Neural cell (in vitro differentiated cells): ENCODE data around the gene HOXB6. TPM values are rescaled to one million over a fixed set of nuclear protein-coding genes. Genes with fewer than 3 reads are reported as not detected.

Source experiments
- H2AFZ ChIP-seq: fragments of 200-600, 300-800 bp; sonication (generic), shearing (Covaris generic); 2 replicates; pipeline ENCODE4 v1.6.0; 2014; ENCODE audit warnings: low read depth, mild to moderate bottlenecking, antibody characterized with exemption, low read length, moderate library complexity
- H3F3A ChIP-seq: fragments of 200-600 bp; shearing (Covaris generic); 2 replicates; pipeline ENCODE4 v1.6.1; 2016; ENCODE audit warnings: mild to moderate bottlenecking, moderate library complexity, mixed read lengths, antibody characterized with exemption, low read length; ENCODE audit not compliant: insufficient read depth, poor library complexity, severe bottlenecking
- H3K27ac ChIP-seq: fragments of 200-600, 300-800 bp; sonication (generic), shearing (Covaris generic); 2 replicates; pipeline ENCODE4 v1.5.1; 2014; ENCODE audit warnings: mild to moderate bottlenecking, low read length, moderate library complexity
- H3K27me3 ChIP-seq: fragments of 300-800, 200-600 bp; sonication (generic), shearing (Covaris generic); 2 replicates; pipeline ENCODE4 v1.6.0; 2014; ENCODE audit warnings: mild to moderate bottlenecking, low read depth, low read length, moderate library complexity; ENCODE audit not compliant: insufficient read depth
- H3K36me3 ChIP-seq: fragments of 300-800, 200-600 bp; sonication (generic), shearing (Covaris generic); 2 replicates; pipeline ENCODE4 v1.5.1; 2014; ENCODE audit warnings: mild to moderate bottlenecking, antibody characterized with exemption, low read length, moderate library complexity; ENCODE audit not compliant: insufficient read depth
- H3K4me2 ChIP-seq: fragments of 300-800, 200-600 bp; sonication (generic), shearing (Covaris generic); 2 replicates; pipeline ENCODE4 v1.6.0; 2014; ENCODE audit warnings: mild to moderate bottlenecking, low read length
- H3K4me3 ChIP-seq: fragments of 300-800, 200-600 bp; sonication (generic), shearing (Covaris generic); 2 replicates; pipeline ENCODE4 v1.5.1; 2014; ENCODE audit warnings: mild to moderate bottlenecking, low read length, moderate library complexity
- H3K79me2 ChIP-seq: fragments of 200-600 bp; shearing (Covaris generic); replicated peaks from 2 replicates; pipeline ENCODE4 v1.6.0; 2014; ENCODE audit warnings: mild to moderate bottlenecking, low read length, moderate library complexity; ENCODE audit not compliant: insufficient read depth
- H3K9ac ChIP-seq: fragments of 300-800, 200-600 bp; sonication (generic), shearing (Covaris generic); 2 replicates; pipeline ENCODE4 v1.6.1; 2016; ENCODE audit warnings: mild to moderate bottlenecking, low read length, mixed read lengths
- H3K9me2 ChIP-seq: fragments of 200-600 bp; shearing (Covaris generic); 2 replicates; pipeline ENCODE4 v1.6.1; 2016; ENCODE audit warnings: mild to moderate bottlenecking, low read length, mixed read lengths; ENCODE audit not compliant: insufficient read depth
- H3K9me3 ChIP-seq: fragments of 200-600, 300-800 bp; sonication (generic), shearing (Covaris generic); 2 replicates; pipeline ENCODE4 v1.6.1; 2016; ENCODE audit warnings: mild to moderate bottlenecking, mixed run types, low read length, moderate library complexity, mixed read lengths
- H4K20me1 ChIP-seq: fragments of 200-600 bp; shearing (Covaris generic); 2 replicates; pipeline ENCODE4 v1.6.1; 2016; ENCODE audit warnings: mild to moderate bottlenecking, mixed run types; ENCODE audit not compliant: insufficient read depth
- EZH2 ChIP-seq: fragments of 200-600, 300-800 bp; shearing (Covaris generic), sonication (generic); IDR thresholded peaks from 2 replicates; pipeline ENCODE4 v1.6.1; 2014; ENCODE audit warnings: antibody characterized with exemption, low read length, borderline replicate concordance, mild to moderate bottlenecking; ENCODE audit not compliant: insufficient read depth, poor library complexity, severe bottlenecking
- MXI1 ChIP-seq: fragments of 450-650 bp; conservative IDR thresholded peaks from 2 replicates; pipeline ENCODE4 v1.6.1; 2014; ENCODE audit warnings: antibody characterized with exemption, mild to moderate bottlenecking; ENCODE audit not compliant: poor library complexity, severe bottlenecking
- POLR2AphosphoS5 ChIP-seq: IDR thresholded peaks from 2 replicates; pipeline ENCODE4 v1.6.1; 2012
- RAD21 ChIP-seq: fragments of 450-650 bp; conservative IDR thresholded peaks from 2 replicates; pipeline ENCODE4 v1.6.1; 2014; ENCODE audit warnings: antibody characterized with exemption, mild to moderate bottlenecking, moderate library complexity
- SMC3 ChIP-seq: fragments of 450-650 bp; conservative IDR thresholded peaks from 2 replicates; pipeline ENCODE4 v1.6.1; 2014; ENCODE audit warnings: antibody characterized with exemption, mild to moderate bottlenecking, moderate library complexity; ENCODE audit not compliant: poor library complexity
- TAF1 ChIP-seq: IDR thresholded peaks from 2 replicates; pipeline ENCODE4 v1.6.1; 2012; ENCODE audit warnings: low read depth
- polyA plus RNA-seq: library from polyadenylated mRNA; depleted of rRNA; stranded (reverse); fragments of >200 nt; gene quantifications from 2 replicates; pipeline ENCODE4 v1.2.3, GENCODE V29; 2014
- TF ChIP-seq, protein P1 (sequence below): fragments of 450-650 bp; IDR thresholded peaks from 2 replicates; pipeline ENCODE4 v1.5.1; 2014; ENCODE audit warnings: antibody characterized with exemption, mild to moderate bottlenecking, moderate library complexity; ENCODE audit not compliant: poor library complexity, severe bottlenecking
- TF ChIP-seq, protein P2 (sequence below): IDR thresholded peaks from 2 replicates; pipeline ENCODE4 v1.6.1; 2012; ENCODE audit warnings: borderline replicate concordance

The HOXB6 gene
- polyA plus RNA-seq, 1 donor from 2014 or later, result not detected

DNA sequence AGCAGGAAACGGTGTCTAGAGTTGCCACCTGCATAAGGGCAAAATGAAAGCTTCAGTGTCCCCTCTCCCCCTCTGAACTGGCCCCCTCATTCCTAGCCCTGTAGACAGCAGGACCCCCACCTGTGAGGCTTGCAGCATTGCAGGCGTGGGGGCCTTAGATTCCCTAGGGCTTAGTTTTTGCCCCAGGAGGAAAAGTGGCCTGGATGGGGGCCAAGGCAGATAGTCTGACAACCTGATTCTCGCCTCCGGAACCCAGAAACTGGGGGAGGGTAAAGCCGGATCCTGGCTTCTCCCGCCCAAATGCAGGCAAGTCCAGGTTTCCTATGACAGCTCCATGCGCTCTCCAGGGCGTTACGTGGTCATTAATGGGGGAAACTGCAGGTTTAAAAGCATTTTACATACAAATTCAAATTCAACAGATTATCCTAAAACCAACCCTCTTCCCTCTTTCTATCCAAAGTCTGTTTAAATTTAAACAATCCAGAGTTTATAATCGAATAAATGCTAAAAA, 678 bp upstream of the HOXB6 start:
- Histone ChIP-seq H3F3A (no peaks in the 10 kb centered on the region), H3K4me3 (no peak overlapping the region), H3K9me2 (no peaks in the 10 kb centered on the region), H3K9me3 (peaks cover 31% of the 10 kb centered on the region), H3K27ac (no peak overlapping the region), H3K4me2 (no peak overlapping the region), H3K27me3 (peaks cover 99% of the 10 kb centered on the region), H3K9ac (no peak overlapping the region), H3K36me3 (no peaks in the 10 kb centered on the region), H2AFZ (no peak overlapping the region), H4K20me1 (no peaks in the 10 kb centered on the region), H3K79me2 (no peaks in the 10 kb centered on the region)
- TF ChIP-seq, protein P1, sequence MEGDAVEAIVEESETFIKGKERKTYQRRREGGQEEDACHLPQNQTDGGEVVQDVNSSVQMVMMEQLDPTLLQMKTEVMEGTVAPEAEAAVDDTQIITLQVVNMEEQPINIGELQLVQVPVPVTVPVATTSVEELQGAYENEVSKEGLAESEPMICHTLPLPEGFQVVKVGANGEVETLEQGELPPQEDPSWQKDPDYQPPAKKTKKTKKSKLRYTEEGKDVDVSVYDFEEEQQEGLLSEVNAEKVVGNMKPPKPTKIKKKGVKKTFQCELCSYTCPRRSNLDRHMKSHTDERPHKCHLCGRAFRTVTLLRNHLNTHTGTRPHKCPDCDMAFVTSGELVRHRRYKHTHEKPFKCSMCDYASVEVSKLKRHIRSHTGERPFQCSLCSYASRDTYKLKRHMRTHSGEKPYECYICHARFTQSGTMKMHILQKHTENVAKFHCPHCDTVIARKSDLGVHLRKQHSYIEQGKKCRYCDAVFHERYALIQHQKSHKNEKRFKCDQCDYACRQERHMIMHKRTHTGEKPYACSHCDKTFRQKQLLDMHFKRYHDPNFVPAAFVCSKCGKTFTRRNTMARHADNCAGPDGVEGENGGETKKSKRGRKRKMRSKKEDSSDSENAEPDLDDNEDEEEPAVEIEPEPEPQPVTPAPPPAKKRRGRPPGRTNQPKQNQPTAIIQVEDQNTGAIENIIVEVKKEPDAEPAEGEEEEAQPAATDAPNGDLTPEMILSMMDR, result no peak
- no peak for TF ChIP-seq POLR2AphosphoS5

DNA sequence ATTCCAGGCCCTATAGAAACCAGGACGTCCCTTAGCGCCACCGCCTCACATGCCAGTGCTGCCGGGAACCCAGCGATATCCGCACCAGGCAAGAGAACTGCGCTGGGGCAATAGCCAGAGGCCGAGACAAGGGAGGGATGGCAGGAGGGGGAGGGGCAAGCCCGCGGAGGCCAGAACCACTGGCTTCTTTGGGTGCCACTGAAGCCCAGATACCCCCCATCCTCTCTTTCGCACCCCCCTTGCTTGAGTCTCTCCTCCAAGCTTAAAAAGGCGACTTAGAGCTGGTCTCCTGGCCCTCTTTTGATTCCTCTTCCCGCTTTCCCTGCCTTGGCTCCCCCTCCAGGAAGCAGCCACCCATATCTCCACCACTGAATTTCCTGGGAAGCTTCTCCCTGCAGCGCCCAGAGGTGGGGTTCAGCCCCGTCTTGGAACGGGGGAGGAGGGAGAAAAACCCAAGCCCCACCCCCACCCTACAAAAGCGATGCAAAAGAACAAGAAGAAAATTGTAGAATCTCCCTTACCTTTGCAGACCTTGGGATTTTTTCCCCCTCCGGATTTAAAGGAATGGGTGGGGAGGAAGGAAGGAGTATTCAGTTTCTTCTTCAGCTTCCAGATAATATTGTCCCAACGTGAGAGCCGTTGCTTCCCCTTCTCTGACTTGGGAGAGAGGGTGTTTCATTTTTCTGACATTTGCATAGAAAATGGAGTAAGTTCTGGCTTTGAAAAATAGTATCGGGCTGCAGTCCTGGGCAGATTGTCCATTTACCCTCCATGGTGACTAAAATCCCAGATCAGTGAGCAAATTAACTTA, 622 bp downstream of the HOXB6 start:
- peaks cover 99% of the 10 kb centered on the region for H3K27me3 ChIP-seq
- no peak overlapping the region for H2AFZ ChIP-seq

More for the DNA sequence above, 622 bp downstream of the HOXB6 start:
- Histone ChIP-seq H3K79me2 (no peaks in the 10 kb centered on the region), H3K9me2 (no peaks in the 10 kb centered on the region), H4K20me1 (no peaks in the 10 kb centered on the region), H3K4me2 (no peak overlapping the region), H3F3A (no peaks in the 10 kb centered on the region), H3K27ac (no peak overlapping the region), H3K9me3 (peaks cover 31% of the 10 kb centered on the region), H3K4me3 (no peak overlapping the region), H3K9ac (no peak overlapping the region), H3K36me3 (no peaks in the 10 kb centered on the region)
- no peak for TF ChIP-seq POLR2AphosphoS5
- no peak for TF ChIP-seq RAD21
- TF ChIP-seq, protein P2, sequence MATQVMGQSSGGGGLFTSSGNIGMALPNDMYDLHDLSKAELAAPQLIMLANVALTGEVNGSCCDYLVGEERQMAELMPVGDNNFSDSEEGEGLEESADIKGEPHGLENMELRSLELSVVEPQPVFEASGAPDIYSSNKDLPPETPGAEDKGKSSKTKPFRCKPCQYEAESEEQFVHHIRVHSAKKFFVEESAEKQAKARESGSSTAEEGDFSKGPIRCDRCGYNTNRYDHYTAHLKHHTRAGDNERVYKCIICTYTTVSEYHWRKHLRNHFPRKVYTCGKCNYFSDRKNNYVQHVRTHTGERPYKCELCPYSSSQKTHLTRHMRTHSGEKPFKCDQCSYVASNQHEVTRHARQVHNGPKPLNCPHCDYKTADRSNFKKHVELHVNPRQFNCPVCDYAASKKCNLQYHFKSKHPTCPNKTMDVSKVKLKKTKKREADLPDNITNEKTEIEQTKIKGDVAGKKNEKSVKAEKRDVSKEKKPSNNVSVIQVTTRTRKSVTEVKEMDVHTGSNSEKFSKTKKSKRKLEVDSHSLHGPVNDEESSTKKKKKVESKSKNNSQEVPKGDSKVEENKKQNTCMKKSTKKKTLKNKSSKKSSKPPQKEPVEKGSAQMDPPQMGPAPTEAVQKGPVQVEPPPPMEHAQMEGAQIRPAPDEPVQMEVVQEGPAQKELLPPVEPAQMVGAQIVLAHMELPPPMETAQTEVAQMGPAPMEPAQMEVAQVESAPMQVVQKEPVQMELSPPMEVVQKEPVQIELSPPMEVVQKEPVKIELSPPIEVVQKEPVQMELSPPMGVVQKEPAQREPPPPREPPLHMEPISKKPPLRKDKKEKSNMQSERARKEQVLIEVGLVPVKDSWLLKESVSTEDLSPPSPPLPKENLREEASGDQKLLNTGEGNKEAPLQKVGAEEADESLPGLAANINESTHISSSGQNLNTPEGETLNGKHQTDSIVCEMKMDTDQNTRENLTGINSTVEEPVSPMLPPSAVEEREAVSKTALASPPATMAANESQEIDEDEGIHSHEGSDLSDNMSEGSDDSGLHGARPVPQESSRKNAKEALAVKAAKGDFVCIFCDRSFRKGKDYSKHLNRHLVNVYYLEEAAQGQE, result no peak
- TF ChIP-seq MXI1, result no peak
- no peak for TF ChIP-seq SMC3
- TF ChIP-seq TAF1, result no peak
- TF ChIP-seq EZH2, result no peak
